Measurements from ENCODE around the gene YIF1A.

GRCh38 chr11:66333896-66334604 is 45.1 kb upstream of the YIF1A start:
- TF ChIP-seq CTCF (IDR thresholded peaks at IDR 0.05) (no peak), EP300 (IDR thresholded peaks at IDR 0.05) (no peak)

All from esophagus muscularis mucosa (tissue), 3 donors.